HepG2 (cell line): ENCODE data around the gene SORBS2. TPM values are rescaled to one million over a fixed set of nuclear protein-coding genes. Genes with fewer than 3 reads are reported as not detected.

Experiments used
- ATAC-seq: fragments of 200-7000 bp; cut with Tn5 transposase; 3 replicates; pipeline ENCODE4 v1.9.1; 2020; ENCODE audit warnings: mild to moderate bottlenecking, moderate library complexity
- BruUV-seq: library from RNA; stranded (reverse); fragments of 400-500 nt; replicated peaks from 2 replicates; lab custom pipeline; 2021; lab: Mats Ljungman, UMichigan
- CTCF ChIA-PET: fragments of 300-600 bp; formaldehyde crosslinking; extraction: SDS; loops from one replicate; lab custom pipeline; 2021; ENCODE audit warnings: low total read pairs, inconsistent platforms, low intra/inter-chr PET ratio; lab: Yijun Ruan, JAX
- POLR2A ChIA-PET: fragments of 350-600 bp; sonication (Branson Sonifier 250); formaldehyde crosslinking; loops from one replicate; lab custom pipeline; 2020; ENCODE audit warnings: antibody characterized with exemption, inconsistent platforms; lab: Yijun Ruan, JAX
- DNase-seq: peaks from one replicate; pipeline ENCODE4 v3.0.0-alpha.2; 2015; ENCODE audit warnings: low spot score
- FAIRE-seq: peaks from 3 replicates; lab custom pipeline; 2011; peaks lifted over from hg19 to GRCh38; lab: Jason Lieb, UNC
- H2AFZ ChIP-seq: one replicate; pipeline ENCODE4 v1.6.1; 2011; ENCODE audit warnings: low read length, inconsistent platforms
- H3K27ac ChIP-seq: fragments of 300-600 bp; 3 replicates; pipeline ENCODE4 v1.8.0; 2011; ENCODE audit warnings: mixed run types, mild to moderate bottlenecking, mixed read lengths, low read length, inconsistent platforms; ENCODE audit not compliant: insufficient read depth; ENCODE audit errors: extremely low read length
- H3K27me3 ChIP-seq, 2 experiments: fragments of 200-600 bp in 1 of 2; 2 replicates in 1 of 2; 3 replicates in 1 of 2; pipeline versions ENCODE4 v1.6.0 to v1.8.0; 2011; ENCODE audit warnings: low read length in 2 of 2, mild to moderate bottlenecking in 2 of 2, moderate library complexity in 2 of 2, inconsistent platforms in 1 of 2; ENCODE audit not compliant: insufficient read depth in 2 of 2, control insufficient read depth in 1 of 2
- H3K36me3 ChIP-seq, 2 experiments: fragments of 200-600 bp in 1 of 2; replicated peaks in 1 of 2; 2 replicates in 1 of 2; 3 replicates in 1 of 2; pipeline versions ENCODE4 v1.5.1 to v1.8.0; 2011; ENCODE audit warnings: low read length in 2 of 2, inconsistent platforms in 1 of 2; ENCODE audit not compliant: insufficient read depth in 2 of 2, control insufficient read depth in 1 of 2
- H3K4me1 ChIP-seq: 2 replicates; pipeline ENCODE4 v1.5.1; 2012; ENCODE audit warnings: low read length, inconsistent platforms; ENCODE audit not compliant: insufficient read depth
- H3K4me2 ChIP-seq: 2 replicates; pipeline ENCODE4 v1.6.0; 2011; ENCODE audit warnings: low read depth, low read length, inconsistent platforms
- H3K4me3 ChIP-seq, 3 experiments: fragments of 200-600 bp in 1 of 3; sonication (generic), shearing (Covaris generic) in 1 of 3; replicated peaks in 1 of 3; 2 replicates each; pipeline ENCODE4 v1.5.1; 2011 to 2016; ENCODE audit warnings: low read length in 3 of 3, inconsistent platforms in 2 of 3, low read depth in 2 of 3, mild to moderate bottlenecking in 2 of 3, control low read depth in 1 of 3, mixed read lengths in 1 of 3; ENCODE audit not compliant: insufficient read depth in 1 of 3
- H3K79me2 ChIP-seq: one replicate; pipeline ENCODE4 v1.6.1; 2011; ENCODE audit warnings: low read length, inconsistent platforms; ENCODE audit not compliant: insufficient read depth
- H3K9ac ChIP-seq: 2 replicates; pipeline ENCODE4 v1.6.0; 2011; ENCODE audit warnings: mild to moderate bottlenecking, low read depth, low read length, inconsistent platforms; ENCODE audit not compliant: insufficient read depth
- H3K9me3 ChIP-seq: 2 replicates; pipeline ENCODE4 v1.5.1; 2012; ENCODE audit warnings: mild to moderate bottlenecking, low read length
- H4K20me1 ChIP-seq: 2 replicates; pipeline ENCODE4 v1.6.0; 2011; ENCODE audit warnings: inconsistent platforms, mild to moderate bottlenecking, low read length, moderate library complexity; ENCODE audit not compliant: insufficient read depth
- AKAP8 ChIP-seq: sonication (generic); formaldehyde crosslinking; IDR thresholded peaks from 2 replicates; pipeline ENCODE4 v1.5.1; 2020; ENCODE audit warnings: mild to moderate bottlenecking, missing genetic modification reagents
- BCL3 ChIP-seq: sonication (generic); formaldehyde crosslinking; IDR thresholded peaks from 2 replicates; pipeline ENCODE4 v1.5.1; 2020; ENCODE audit warnings: mild to moderate bottlenecking, missing genetic modification reagents, moderate library complexity
- CBFB ChIP-seq: sonication (generic); formaldehyde crosslinking; IDR thresholded peaks from 2 replicates; pipeline ENCODE4 v1.4.0; 2020; ENCODE audit warnings: missing genetic modification reagents
- MAFK ChIP-seq, 2 experiments: IDR thresholded peaks in 1 of 2; conservative IDR thresholded peaks in 1 of 2; 2 replicates each; pipeline ENCODE4 v1.6.1; 2011; ENCODE audit warnings: improper control_type of control experiment in 2 of 2, low read length in 2 of 2
- MAZ ChIP-seq, 2 experiments: sonication (generic) in 1 of 2; formaldehyde crosslinking in 1 of 2; IDR thresholded peaks; 2 replicates each; pipeline versions ENCODE4 v1.5.0 to v1.6.1; 2012 to 2020; ENCODE audit warnings: low read depth in 2 of 2, mild to moderate bottlenecking in 2 of 2, borderline replicate concordance in 1 of 2, improper control_type of control experiment in 1 of 2, low read length in 1 of 2, missing genetic modification reagents in 1 of 2, moderate library complexity in 1 of 2
- STAT6 ChIP-seq: sonication (generic); formaldehyde crosslinking; IDR thresholded peaks from 2 replicates; pipeline ENCODE4 v1.4.0; 2020; ENCODE audit warnings: missing genetic modification reagents, mild to moderate bottlenecking, borderline replicate concordance
- ZBTB21 ChIP-seq: sonication (generic); formaldehyde crosslinking; IDR thresholded peaks from 2 replicates; pipeline ENCODE4 v1.4.0; 2020; ENCODE audit warnings: missing genetic modification reagents
- ZC3H4 ChIP-seq: sonication (generic); formaldehyde crosslinking; IDR thresholded peaks from 2 replicates; pipeline ENCODE4 v1.4.0; 2020; ENCODE audit warnings: missing genetic modification reagents, borderline replicate concordance
- ZFAT ChIP-seq: sonication (generic); formaldehyde crosslinking; conservative IDR thresholded peaks from 2 replicates; pipeline ENCODE4 v1.8.1; 2023; ENCODE audit warnings: missing genetic modification reagents, inconsistent platforms
- ZNF12 ChIP-seq: sonication (generic); formaldehyde crosslinking; IDR thresholded peaks from 2 replicates; pipeline ENCODE4 v1.5.0; 2020; ENCODE audit warnings: missing genetic modification reagents
- ZNF160 ChIP-seq: sonication (generic); formaldehyde crosslinking; IDR thresholded peaks from 2 replicates; pipeline ENCODE4 v1.8.0; 2022; ENCODE audit warnings: mild to moderate bottlenecking, inconsistent platforms, missing genetic modification reagents
- ZNF205 ChIP-seq: IDR thresholded peaks from 2 replicates; pipeline ENCODE4 v1.6.1; 2018; ENCODE audit warnings: missing biosample characterization, missing genetic modification reagents
- ZNF543 ChIP-seq: sonication (generic); formaldehyde crosslinking; IDR thresholded peaks from 2 replicates; pipeline ENCODE4 v1.4.0; 2020; ENCODE audit warnings: mild to moderate bottlenecking, missing genetic modification reagents
- WGBS: methylation state at CpG from one replicate; pipeline ENCODE4 v1.1.6; 2017; ENCODE audit warnings: low lambda C conversion rate; 5-methylcytosine and 5-hydroxymethylcytosine counted together
- in situ Hi-C: cut with HindIII; loops from 2 replicates; pipeline ENCODE4 v1.10.0; 2017; ENCODE audit warnings: low pct_unique_long_range_greater_than_20kb; ENCODE audit not compliant: extremely low pct_ligation_motif_present
- intact Hi-C: fragments of 100-400 bp; cut with micrococcal nuclease; formaldehyde crosslinking; loops from one replicate; pipeline ENCODE4 v1.10.0; 2022; ENCODE audit not compliant: unreplicated experiment
- polyA plus RNA-seq, 8 experiments: library from polyadenylated mRNA; depleted of rRNA in 3 of 8; stranded (reverse) in 7 of 8; unstranded in 1 of 8; fragments of >200 nt; fragmentation: Illumina TruSeq in 4 of 8; extraction: Trizol in 4 of 8; gene quantifications; 2 replicates each; pipeline versions ENCODE4 v1.2.1 to v1.2.3, GENCODE V29; 2011 to 2016; ENCODE audit warnings: low read depth in 4 of 8, missing spikeins in 1 of 8, mixed read lengths in 1 of 8; ENCODE audit not compliant: insufficient read depth in 1 of 8
- total RNA-seq, 5 experiments: library from RNA; depleted of rRNA; stranded (reverse); fragments of >200 nt; fragmentation: Illumina TruSeq; extraction: Trizol; gene quantifications; 2 replicates each; pipeline ENCODE4 v1.2.3, GENCODE V29; 2016; ENCODE audit warnings: low read depth in 1 of 5

Gene SORBS2
- total and polyA plus RNA-seq, 2 of the 13 experiments (the other 11 are each of a cell fraction or from before 2014, with no cell fraction given): 25.0 to 80.5 TPM

- TF ChIP-seq STAT6 (CRISPR knock-in tag): no peak
- TF ChIP-seq MAZ (IDR thresholded peaks at IDR 0.05; ENCODE audit: borderline replicate concordance, low read depth, low read length): no peak
- no peak for TF ChIP-seq MAZ (CRISPR knock-in tag; IDR thresholded peaks at IDR 0.05; ENCODE audit: low read depth)
- TF ChIP-seq CBFB: no peak
- no peak for TF ChIP-seq ZFAT (CRISPR knock-in tag)
- TF ChIP-seq, all 625 proteins: peak for 0
Measured at GRCh38 chr4:185554365-185555126, 257.4 kb downstream of the SORBS2 start (continued).

GRCh38 chr4:185552254-185552653 is 259.7 kb downstream of the SORBS2 start:
- Histone ChIP-seq H2AFZ (no peak overlapping the region), H3K79me2 (no peaks in the 10 kb centered on the region), H3K27me3 (peaks cover 2 to 5% of the 10 kb centered on the region in 2 experiments; a peak in 2 of 5 replicates), H3K36me3 (no peaks in the 10 kb centered on the region), H3K4me2 (no peak overlapping the region), H3K9me3 (no peaks in the 10 kb centered on the region), H3K27ac (no peak overlapping the region), H3K9ac (no peak overlapping the region), H3K4me3 (no peak overlapping the region), H4K20me1 (no peaks in the 10 kb centered on the region), H3K4me1 (no peaks in the 10 kb centered on the region)
- ChIA-PET POLR2A (no interaction called here), CTCF (no interaction called here)
- 41% methylated on average over 2 of the region's 2 CpGs for WGBS
- FAIRE-seq (no peak), ATAC-seq (no peak), DNase-seq (no peak)
- intact Hi-C loops (no loop called here), in situ Hi-C loops (no loop called here)
- no peak for TF ChIP-seq AKAP8 (CRISPR knock-in tag)
- no peak for TF ChIP-seq BCL3 (CRISPR knock-in tag)
- TF ChIP-seq ZNF160 (CRISPR knock-in tag): no peak
- no peak for TF ChIP-seq ZNF205
- no peak for TF ChIP-seq MAFK (conservative IDR thresholded peaks at IDR 0.05 in 1 of 2, IDR thresholded peaks at IDR 0.05 in 1 of 2; ENCODE audit: low read length in 2 of 2)
- TF ChIP-seq ZNF543 (CRISPR knock-in tag): no peak
- TF ChIP-seq ZBTB21 (CRISPR knock-in tag): no peak
- TF ChIP-seq ZC3H4 (CRISPR knock-in tag): no peak
- TF ChIP-seq ZNF12 (CRISPR knock-in tag): no peak
- BruUV-seq: no TSS peak
